Breast epithelium (tissue), 3 donors: ENCODE data around the gene LSAMP.

Source experiments
- POLR2A ChIP-seq: fragments of 450-650 bp; IDR thresholded peaks from one replicate; pipeline ENCODE4 v1.6.1; 2016; ENCODE audit warnings: antibody characterized with exemption, mild to moderate bottlenecking, moderate library complexity
- POLR2AphosphoS5 ChIP-seq, 3 donors: sonication (generic); formaldehyde crosslinking; IDR thresholded peaks; one replicate each; pipeline ENCODE4 v1.6.1; 2017; ENCODE audit warnings: antibody characterized with exemption in 3 of 3
- TF ChIP-seq, protein P1 (sequence below), 3 donors: fragments of 450-650 bp; IDR thresholded peaks; one replicate each; pipeline ENCODE4 v1.5.1; 2016 to 2017; ENCODE audit warnings: antibody characterized with exemption in 3 of 3, mild to moderate bottlenecking in 3 of 3, moderate library complexity in 3 of 3

DNA sequence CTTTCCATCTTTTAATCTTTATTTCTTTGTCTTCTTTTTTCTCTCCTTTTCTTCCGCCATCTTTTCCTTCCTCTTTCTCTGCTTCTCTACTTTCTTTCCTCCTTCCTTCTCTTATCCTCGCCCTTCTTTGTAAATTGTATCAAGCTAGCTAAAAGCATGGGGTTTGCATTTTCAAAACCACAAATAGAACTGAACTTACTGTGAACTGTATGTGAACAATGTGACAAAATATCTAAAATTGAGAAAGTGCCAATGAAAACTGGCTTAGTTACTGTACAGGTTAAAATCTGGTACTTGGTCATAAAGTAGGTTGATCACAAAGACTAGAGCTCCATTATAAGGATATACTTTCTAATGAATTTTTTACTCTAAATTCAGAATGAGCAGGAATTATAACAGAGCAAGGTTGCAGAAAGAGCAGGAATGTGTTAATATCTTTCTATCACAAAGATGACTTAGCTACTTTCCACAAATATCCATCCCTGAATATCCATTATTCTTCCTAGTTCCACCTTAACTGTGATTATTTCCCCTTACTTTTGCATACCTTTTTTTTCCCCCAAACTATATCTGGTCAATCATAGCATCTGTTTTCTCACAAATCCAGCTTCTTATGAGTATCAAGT, 122.4 kb downstream of the LSAMP start:
- TF ChIP-seq, protein P1, sequence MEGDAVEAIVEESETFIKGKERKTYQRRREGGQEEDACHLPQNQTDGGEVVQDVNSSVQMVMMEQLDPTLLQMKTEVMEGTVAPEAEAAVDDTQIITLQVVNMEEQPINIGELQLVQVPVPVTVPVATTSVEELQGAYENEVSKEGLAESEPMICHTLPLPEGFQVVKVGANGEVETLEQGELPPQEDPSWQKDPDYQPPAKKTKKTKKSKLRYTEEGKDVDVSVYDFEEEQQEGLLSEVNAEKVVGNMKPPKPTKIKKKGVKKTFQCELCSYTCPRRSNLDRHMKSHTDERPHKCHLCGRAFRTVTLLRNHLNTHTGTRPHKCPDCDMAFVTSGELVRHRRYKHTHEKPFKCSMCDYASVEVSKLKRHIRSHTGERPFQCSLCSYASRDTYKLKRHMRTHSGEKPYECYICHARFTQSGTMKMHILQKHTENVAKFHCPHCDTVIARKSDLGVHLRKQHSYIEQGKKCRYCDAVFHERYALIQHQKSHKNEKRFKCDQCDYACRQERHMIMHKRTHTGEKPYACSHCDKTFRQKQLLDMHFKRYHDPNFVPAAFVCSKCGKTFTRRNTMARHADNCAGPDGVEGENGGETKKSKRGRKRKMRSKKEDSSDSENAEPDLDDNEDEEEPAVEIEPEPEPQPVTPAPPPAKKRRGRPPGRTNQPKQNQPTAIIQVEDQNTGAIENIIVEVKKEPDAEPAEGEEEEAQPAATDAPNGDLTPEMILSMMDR (IDR thresholded peaks at IDR 0.05), result no peak
- TF ChIP-seq POLR2A (no peak), POLR2AphosphoS5 (IDR thresholded peaks at IDR 0.05) (no peak)
